ENCODE data around the gene BCL2L12.
A peak's percentile ranks its signal among the peaks of the same experiment; 100 is the strongest.

Gene BCL2L12

GRCh38 chr19:49685845-49686332, 20.2 kb downstream of the BCL2L12 start:
- no peak for DNase-seq

- DNase-seq = no peak
Measured at GRCh38 chr19:49686503-49687088, 20.9 kb downstream of the BCL2L12 start.

DNA sequence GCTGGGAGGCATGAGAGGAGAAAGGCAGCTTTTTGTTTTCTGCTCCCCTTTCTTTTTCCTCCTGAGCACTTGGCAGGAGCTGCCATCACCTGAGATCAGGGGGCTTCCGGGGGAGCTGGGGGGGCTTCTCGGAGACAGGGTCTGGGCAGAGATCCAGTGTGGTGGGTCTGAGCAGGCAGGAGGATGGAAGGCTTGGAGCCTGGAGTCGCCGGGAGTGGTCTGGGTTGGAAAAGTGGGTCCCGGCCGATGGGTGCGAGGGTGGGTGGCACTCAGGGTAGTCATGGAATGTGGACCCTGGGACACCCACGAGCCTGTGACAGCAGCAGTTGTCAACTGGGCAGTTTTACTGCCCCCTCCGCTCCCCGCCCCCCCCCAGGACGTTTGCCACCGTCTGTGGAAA, 21.4 kb downstream of the BCL2L12 start:
- DNase-seq = no peak

DNA sequence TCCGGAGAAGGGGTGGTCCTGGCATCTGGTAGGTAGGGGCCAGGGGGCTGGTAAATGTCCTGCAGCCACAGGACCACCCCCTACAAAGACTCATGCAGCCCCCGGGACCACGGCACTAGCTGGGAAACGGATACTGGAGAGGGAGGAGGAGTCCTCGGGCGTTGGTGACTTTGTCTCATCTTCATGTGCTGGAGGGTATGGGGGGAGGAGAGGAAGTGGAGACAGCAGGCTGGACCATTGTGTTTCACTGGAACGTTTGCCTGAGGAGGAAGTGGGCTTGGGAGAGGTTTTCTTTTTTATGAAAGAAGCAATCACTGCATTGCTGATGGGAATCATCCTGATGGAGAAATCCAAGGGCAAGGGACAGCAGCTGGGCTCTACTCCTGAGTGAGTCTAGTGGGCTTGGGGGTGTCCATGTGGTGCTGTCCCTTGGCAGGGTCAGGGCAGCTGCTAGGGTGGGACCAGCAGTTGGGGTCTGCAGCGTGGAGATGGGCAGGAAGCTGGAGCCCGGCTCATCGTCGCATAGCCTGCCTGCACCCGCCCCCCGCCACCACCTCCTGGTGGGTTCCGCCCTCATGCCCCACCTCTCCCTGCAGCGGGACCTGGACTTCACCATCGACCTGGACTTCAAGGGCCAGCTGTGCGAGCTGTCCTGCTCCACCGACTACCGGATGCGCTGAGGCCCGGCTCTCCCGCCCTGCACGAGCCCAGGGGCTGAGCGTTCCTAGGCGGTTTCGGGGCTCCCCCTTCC, 22.0 kb downstream of the BCL2L12 start:
- DNase-seq = no peak

DNA sequence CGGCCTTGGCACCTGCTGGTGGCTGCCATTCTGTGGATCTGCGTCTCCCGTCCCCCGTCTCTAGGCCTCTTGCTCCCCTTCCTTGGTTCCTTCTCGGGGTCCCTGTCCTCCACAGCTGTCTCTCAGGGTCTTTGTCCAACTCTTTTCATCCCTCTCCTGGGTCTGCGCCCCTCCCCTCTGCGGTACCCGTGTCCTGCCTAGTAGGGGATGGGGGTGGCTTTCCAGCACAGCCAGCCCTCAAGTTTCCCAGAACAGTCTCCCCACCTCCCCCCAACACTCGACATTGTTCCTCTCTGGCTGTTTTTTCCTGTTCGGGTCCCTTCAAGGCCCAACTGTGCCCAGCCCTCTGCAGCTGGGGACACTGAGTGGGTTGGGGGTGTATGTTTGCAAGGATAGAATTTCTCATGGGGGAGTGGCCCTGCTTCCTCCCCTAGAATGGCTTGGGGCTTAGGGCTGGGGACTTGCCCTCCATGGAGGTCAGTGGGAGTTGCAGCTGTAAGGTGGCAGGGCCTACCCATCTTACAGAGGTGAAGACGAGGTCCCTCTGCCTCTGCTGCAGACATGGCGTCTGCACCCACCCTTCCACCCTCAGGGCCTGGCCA, 22.9 kb downstream of the BCL2L12 start:
- DNase-seq = no peak

GRCh38 chr19:49689133-49690078, 23.7 kb downstream of the BCL2L12 start, which contains the start of gene ADM5:
Gene ADM5, plus strand, starts transcription at chr19:49689594. Its CDS starts 244 bp downstream, at chr19:49689838.
- peak; percentile 74 for DNase-seq

DNA sequence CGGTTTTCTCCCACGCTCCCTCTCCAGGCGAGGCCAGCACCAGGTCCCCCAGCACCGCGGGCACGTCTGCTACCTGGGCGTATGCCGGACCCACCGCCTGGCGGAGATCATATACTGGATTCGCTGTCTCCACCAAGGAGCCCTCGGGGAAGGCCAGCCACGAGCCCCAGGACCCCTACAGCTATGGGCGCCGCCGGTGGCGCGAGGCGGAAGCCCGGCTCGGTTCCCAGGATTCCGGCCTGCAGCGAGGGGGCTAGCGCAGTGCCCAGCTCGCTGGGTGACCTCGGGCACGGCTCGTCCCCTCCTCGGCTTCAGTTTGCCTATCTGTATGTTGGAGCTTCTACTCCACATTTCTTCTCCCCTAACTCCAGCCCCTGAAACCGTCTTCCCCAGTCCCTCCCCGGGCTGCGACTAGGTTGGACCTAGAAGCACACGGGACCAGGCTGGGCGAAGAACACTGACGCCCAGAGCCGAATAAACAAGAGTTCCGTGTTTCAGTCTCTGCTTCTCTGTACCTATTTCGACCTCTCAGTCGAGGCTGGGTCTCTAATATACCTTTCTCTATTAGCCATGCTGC, 24.4 kb downstream of the BCL2L12 start:
- peak; percentile 72 for DNase-seq

DNA sequence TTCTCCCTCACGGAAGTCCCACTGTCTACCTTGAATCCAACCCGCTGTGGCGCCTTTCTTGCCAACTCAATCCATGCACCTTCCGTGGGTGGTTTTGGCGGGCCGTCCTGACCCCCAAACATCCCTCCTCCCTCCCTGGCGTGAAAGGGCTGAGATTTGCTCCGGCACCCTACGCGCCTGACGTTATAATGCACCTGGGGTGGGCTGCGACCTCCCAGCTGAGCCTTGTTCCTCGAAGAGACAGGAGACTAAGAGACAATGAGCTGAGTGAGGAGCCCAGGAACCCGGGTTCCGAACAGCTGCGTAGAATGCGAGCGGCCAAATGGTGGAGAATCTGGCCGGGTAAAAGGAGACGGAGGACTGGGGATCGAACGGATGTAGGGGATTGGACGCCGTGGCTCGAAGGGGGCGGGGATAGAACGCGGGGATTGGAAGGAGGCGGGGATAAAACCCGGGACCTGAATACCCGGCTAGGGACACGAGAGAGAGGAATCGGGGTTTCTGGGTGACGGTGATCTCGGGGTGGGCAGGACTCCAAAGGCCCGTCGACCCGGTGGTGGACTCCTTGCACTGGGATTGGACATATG, 25.0 kb downstream of the BCL2L12 start, which contains the start of gene CPT1C:
TSS of gene CPT1C (plus strand) at position 461 of the 587 bp plus-strand sequence. CDS start 1,137 bp downstream, outside the sequence.
- peak; percentile 91 for DNase-seq

DNA sequence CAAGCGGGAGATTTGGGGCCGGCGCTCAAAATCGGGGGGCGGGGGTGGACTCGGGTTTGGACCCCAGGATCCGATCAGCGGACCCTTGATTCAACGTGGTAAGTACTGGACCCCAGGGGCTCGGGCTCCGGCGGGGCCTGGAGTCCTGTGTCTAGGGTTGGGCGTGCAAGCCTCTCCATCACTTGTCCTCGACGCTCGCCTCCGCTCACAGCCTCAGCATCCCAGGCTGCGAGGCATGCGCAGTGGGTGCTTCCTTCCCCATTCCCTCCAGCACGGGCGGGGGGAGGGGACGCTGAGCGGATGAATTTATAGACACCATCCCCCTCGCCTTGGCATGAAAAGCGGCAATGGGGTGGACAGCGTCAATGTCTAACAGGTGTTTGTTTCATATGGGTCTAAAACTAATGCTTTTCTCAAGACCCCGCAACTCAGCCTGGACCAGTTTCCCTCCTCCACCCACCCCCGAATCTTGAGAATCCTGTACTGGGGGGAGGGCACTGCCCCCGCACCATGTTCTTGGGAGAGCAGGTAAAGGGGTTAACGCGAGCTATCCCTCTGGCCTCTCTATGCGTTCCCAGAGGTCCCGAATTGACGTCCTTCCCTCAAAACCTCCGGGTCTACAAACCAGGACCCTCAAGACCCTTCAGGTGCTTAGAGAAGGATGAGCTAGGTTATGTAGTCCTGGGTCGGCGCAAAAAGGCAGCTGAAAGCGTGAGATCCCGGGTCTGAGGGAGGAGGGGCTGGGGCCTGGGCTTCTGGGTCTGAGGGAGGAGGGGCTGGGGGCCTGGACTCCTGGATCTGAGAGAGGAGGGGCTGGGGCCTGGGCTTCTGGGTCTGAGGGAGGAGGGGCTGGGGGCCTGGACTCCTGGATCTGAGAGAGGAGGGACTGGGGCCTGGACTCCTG, 25.8 kb downstream of the BCL2L12 start:
- DNase-seq = peak; percentile 91

DNA sequence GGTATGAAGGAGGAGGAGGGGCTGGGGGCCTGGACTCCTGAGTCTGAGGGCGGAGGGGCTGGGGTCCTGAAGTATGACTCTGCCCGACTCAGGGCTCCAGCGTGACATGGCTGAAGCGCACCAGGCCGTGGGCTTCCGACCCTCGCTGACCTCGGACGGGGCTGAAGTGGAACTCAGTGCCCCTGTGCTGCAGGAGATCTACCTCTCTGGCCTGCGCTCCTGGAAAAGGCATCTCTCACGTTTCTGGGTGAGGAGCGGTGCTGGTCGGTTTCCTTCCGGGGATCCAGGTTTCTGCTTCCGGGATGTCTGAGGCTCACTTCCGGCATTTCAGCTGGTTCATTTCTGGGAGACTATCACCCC, 26.4 kb downstream of the BCL2L12 start:
- DNase-seq = peak; percentile 30

GRCh38 chr19:49696115-49696514, 30.4 kb downstream of the BCL2L12 start:
- DNase-seq = no peak

GRCh38 chr19:49696865-49697264, 31.1 kb downstream of the BCL2L12 start:
- DNase-seq = no peak

DNA sequence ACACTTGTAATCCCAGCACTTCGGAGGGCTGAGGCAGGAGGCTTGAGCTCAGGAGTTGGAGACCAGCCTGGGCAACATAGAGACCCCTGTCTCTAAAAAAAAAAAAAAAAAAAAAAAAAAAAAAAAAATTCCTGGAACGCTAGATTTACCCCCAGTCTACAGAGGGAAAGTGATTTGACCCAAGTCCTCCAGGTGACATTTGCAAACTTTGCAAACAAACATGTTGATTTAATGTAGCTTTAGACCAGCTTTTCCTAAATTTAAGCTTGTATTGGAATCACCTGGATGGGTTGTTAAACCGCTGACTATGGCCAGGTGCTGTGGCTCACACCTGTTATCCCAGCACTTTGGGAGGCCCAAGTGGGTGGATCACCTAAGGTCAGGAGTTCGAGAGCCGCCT, 33.6 kb downstream of the BCL2L12 start:
- DNase-seq = no peak

- no peak for DNase-seq
Measured at GRCh38 chr19:49700563-49700962, 34.8 kb downstream of the BCL2L12 start.

DNA sequence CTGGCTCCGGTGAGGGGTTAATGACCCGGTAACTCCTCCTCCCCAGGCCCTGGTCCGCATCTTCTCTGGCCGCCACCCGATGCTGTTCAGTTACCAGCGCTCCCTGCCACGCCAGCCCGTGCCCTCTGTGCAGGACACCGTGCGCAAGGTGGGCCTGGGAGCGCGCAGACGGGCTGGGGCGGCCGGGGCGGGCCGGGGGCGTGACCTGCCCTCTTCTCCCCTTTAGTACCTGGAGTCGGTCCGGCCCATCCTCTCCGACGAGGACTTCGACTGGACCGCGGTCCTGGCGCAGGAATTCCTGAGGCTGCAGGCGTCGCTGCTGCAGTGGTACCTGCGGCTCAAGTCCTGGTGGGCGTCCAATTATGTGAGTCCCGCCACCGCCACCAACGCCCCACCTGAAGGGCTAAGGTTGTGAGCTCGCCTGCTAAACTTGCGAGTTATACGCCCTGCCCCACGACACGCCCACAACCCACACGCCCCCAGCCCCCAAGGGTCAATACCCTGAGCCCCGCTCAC, 35.6 kb downstream of the BCL2L12 start:
- DNase-seq = no peak

GRCh38 chr19:49704888-49705642, 39.3 kb downstream of the BCL2L12 start:
- no peak for DNase-seq

- DNase-seq = no peak
Measured at GRCh38 chr19:49705919-49706318, 40.2 kb downstream of the BCL2L12 start.

DNA sequence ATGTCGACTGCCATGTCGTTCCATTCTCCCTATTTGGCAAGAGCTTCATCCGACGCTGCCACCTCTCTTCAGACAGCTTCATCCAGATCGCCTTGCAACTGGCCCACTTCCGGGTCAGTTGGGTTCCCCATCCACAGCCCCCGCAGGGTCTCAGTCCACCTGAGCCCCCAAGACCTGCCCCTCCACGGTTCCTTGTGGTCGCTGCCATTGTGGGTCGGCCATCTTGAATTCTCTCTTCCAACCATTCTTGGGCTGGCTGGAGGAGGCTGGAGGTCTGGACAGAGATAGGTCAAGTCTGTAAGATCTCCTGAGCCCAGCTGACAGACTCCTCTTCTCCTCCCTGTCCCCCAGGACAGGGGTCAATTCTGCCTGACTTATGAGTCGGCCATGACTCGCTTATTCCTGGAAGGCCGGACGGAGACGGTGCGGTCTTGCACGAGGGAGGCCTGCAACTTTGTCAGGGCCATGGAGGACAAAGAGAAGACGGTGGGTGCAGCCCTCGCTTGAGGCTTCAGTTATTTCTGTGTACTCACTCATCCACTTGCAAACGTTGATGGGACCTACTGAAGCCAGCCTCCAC, 44.7 kb downstream of the BCL2L12 start:
- no peak for DNase-seq

GRCh38 chr19:49712397-49712859, 46.7 kb downstream of the BCL2L12 start:
- DNase-seq = no peak

Measured in retina (tissue), 1 donor.